CD4-positive, alpha-beta T cell treated with Interleukin-2 at 100 ng/mL for 4 hours (primary cell): Measurements from ENCODE around the gene ACACA.
A peak's percentile ranks its signal among the peaks of the same experiment; 100 is the strongest.
"Not testable (repeated sequence)": the region's sequence is repeated elsewhere in the genome, so short reads cannot be mapped to it uniquely, and the experiment has no call there.

Source experiments
- DNase-seq: peaks from one replicate; pipeline ENCODE4 v3.0.0-alpha.2; 2020; ENCODE audit warnings: low spot score

Gene ACACA

GRCh38 chr17:37170881-37171425, 235.7 kb downstream of the ACACA start:
- no peak for DNase-seq

GRCh38 chr17:37168731-37169353, 237.8 kb downstream of the ACACA start:
- no peak for DNase-seq

GRCh38 chr17:37167756-37168155, 238.9 kb downstream of the ACACA start:
- no peak for DNase-seq

- DNase-seq = no peak
Measured at GRCh38 chr17:37164057-37164456, 242.6 kb downstream of the ACACA start.

GRCh38 chr17:37162800-37163199, 243.8 kb downstream of the ACACA start:
- DNase-seq = no peak

- DNase-seq = no peak
Measured at GRCh38 chr17:37160944-37161343, 245.7 kb downstream of the ACACA start.

- DNase-seq = no peak
Measured at GRCh38 chr17:37158290-37158689, 248.3 kb downstream of the ACACA start.

- DNase-seq = no peak
Measured at GRCh38 chr17:37148156-37148555, 258.5 kb downstream of the ACACA start.

GRCh38 chr17:37147301-37147812, 259.3 kb downstream of the ACACA start:
- DNase-seq = peak; percentile 2

GRCh38 chr17:37146086-37147064, 260.3 kb downstream of the ACACA start:
- DNase-seq = no peak

GRCh38 chr17:37144075-37144701, 262.4 kb downstream of the ACACA start:
- DNase-seq = no peak

GRCh38 chr17:37143558-37143957, 263.1 kb downstream of the ACACA start:
- not testable (repeated sequence) for DNase-seq

GRCh38 chr17:37142294-37142896, 264.2 kb downstream of the ACACA start:
- DNase-seq = no peak

GRCh38 chr17:37138571-37139120, 268.0 kb downstream of the ACACA start:
- no peak for DNase-seq

GRCh38 chr17:37137906-37138514, 268.6 kb downstream of the ACACA start:
- DNase-seq = no peak

- DNase-seq = no peak
Measured at GRCh38 chr17:37137070-37137610, 269.5 kb downstream of the ACACA start.

- DNase-seq = no peak
Measured at GRCh38 chr17:37135576-37135975, 271.1 kb downstream of the ACACA start.

- no peak for DNase-seq
Measured at GRCh38 chr17:37134050-37134449, 272.6 kb downstream of the ACACA start.

GRCh38 chr17:37133136-37133535, 273.5 kb downstream of the ACACA start:
- DNase-seq = no peak

- no peak for DNase-seq
Measured at GRCh38 chr17:37131669-37132611, 274.7 kb downstream of the ACACA start.
